ENCODE results near the gene VKORC1L1.

Gene VKORC1L1

DNA sequence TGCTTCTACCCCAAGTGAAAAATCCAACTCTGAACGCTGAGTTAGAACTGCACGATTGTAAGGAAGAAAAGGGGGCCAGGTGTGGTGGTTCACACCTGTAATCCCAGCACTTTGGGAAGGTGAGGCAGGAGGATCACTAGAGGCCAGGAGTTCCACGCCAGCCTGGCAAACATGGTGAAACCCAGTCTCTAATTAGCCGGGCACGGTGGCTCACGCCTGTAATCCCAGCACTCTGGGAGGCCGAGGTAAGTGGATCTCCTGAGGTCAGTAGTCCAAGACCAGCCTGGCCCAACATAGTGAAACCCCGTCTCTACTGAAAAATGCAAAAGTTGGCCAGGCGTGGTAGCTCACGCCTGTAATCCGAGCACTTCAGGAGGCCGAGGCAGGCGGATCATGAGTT lies 100.1 kb downstream of the VKORC1L1 start:
- DNase-seq (ENCODE audit: low read depth in 1 of 2, low spot score in 1 of 2), result no peak
- no peak overlapping the region for H3K27ac ChIP-seq (replicated peaks)
- no peaks in the 10 kb centered on the region for H3K27me3 ChIP-seq (ENCODE audit: insufficient read depth, poor library complexity, severe bottlenecking)
- no peak for TF ChIP-seq CTCF (IDR thresholded peaks at IDR 0.05; ENCODE audit: insufficient read depth, low read length)
- TF ChIP-seq POLR2AphosphoS5 (IDR thresholded peaks at IDR 0.05; ENCODE audit: low read depth), result no peak
- no peak for TF ChIP-seq GABPA (IDR thresholded peaks at IDR 0.05; ENCODE audit: low read depth)
- TF ChIP-seq SPI1 (IDR thresholded peaks at IDR 0.05; ENCODE audit: borderline replicate concordance, low read depth), result no peak
- TF ChIP-seq, protein P1, sequence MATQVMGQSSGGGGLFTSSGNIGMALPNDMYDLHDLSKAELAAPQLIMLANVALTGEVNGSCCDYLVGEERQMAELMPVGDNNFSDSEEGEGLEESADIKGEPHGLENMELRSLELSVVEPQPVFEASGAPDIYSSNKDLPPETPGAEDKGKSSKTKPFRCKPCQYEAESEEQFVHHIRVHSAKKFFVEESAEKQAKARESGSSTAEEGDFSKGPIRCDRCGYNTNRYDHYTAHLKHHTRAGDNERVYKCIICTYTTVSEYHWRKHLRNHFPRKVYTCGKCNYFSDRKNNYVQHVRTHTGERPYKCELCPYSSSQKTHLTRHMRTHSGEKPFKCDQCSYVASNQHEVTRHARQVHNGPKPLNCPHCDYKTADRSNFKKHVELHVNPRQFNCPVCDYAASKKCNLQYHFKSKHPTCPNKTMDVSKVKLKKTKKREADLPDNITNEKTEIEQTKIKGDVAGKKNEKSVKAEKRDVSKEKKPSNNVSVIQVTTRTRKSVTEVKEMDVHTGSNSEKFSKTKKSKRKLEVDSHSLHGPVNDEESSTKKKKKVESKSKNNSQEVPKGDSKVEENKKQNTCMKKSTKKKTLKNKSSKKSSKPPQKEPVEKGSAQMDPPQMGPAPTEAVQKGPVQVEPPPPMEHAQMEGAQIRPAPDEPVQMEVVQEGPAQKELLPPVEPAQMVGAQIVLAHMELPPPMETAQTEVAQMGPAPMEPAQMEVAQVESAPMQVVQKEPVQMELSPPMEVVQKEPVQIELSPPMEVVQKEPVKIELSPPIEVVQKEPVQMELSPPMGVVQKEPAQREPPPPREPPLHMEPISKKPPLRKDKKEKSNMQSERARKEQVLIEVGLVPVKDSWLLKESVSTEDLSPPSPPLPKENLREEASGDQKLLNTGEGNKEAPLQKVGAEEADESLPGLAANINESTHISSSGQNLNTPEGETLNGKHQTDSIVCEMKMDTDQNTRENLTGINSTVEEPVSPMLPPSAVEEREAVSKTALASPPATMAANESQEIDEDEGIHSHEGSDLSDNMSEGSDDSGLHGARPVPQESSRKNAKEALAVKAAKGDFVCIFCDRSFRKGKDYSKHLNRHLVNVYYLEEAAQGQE (IDR thresholded peaks at IDR 0.05; ENCODE audit: insufficient replicate concordance, low read depth), result no peak
- H3K4me3 ChIP-seq (replicated peaks; ENCODE audit: insufficient read depth, low read length), result no peak overlapping the region

DNA sequence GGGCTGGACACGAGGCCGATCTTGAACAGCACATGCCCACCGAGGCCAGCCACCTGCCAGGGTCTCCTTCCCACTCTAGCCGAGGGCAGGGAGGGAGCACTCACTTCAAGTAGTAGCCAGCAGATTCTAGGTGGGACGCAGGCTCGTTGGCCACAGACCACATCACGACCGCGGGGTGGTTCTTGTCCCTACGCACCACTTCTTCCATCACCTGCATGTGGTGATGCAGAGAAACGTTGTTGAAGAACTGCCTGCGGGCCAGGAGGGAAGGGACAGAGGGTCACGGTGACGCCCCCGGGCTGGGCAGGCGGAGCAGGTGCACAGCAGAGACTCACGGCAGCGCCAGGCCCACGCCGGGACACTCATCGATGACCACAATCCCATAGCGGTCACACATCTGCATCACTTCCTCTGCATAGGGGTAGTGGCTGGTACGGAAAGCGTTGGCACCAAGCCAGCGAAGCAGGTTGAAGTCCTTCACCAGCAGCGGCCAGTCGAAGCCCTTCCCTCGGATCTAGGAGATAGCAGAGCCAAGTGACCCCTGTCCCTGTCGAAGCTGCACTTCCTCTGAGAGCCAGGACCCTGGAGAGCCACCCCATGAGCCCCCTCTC lies 101.4 kb downstream of the VKORC1L1 start:
- H3K4me3 ChIP-seq (replicated peaks; ENCODE audit: insufficient read depth, low read length), result no peak overlapping the region
- TF ChIP-seq SPI1 (IDR thresholded peaks at IDR 0.05; ENCODE audit: borderline replicate concordance, low read depth), result no peak
- TF ChIP-seq, protein P1 (IDR thresholded peaks at IDR 0.05; ENCODE audit: insufficient replicate concordance, low read depth), result peak; percentile 44
- no peaks in the 10 kb centered on the region for H3K27me3 ChIP-seq (ENCODE audit: insufficient read depth, poor library complexity, severe bottlenecking)
- no peak overlapping the region for H3K27ac ChIP-seq (replicated peaks)
- DNase-seq (ENCODE audit: low read depth in 1 of 2, low spot score in 1 of 2), result no peak

DNA sequence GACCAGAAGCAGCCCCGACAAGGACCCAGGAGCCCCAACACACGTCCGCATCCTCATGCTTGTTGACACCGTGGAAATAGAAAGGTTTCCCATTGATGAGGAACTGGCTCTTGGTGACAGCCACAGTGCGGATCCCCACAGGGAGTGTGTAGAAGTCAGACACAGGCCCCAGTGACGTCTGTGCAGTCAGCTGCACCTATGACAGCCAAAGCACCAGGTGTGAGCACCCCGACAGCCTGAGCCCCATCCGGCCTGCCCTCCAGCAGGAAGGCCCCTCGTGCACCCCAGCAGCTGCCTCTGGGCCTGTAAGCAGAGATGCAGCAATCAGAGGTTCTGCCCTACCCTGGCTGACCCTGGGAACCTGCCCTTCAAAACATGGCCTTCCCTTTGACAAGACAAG lies 102.0 kb downstream of the VKORC1L1 start:
- H3K27ac ChIP-seq (replicated peaks), result no peak overlapping the region
- no peak for DNase-seq (ENCODE audit: low read depth in 1 of 2, low spot score in 1 of 2)
- H3K27me3 ChIP-seq (ENCODE audit: insufficient read depth, poor library complexity, severe bottlenecking), result no peaks in the 10 kb centered on the region
- TF ChIP-seq POLR2AphosphoS5 (IDR thresholded peaks at IDR 0.05; ENCODE audit: low read depth) (no peak), GABPA (IDR thresholded peaks at IDR 0.05; ENCODE audit: low read depth) (no peak), CTCF (IDR thresholded peaks at IDR 0.05; ENCODE audit: insufficient read depth, low read length) (no peak), SPI1 (IDR thresholded peaks at IDR 0.05; ENCODE audit: borderline replicate concordance, low read depth) (no peak)
- TF ChIP-seq, protein P1 (IDR thresholded peaks at IDR 0.05; ENCODE audit: insufficient replicate concordance, low read depth), result no peak
- no peak overlapping the region for H3K4me3 ChIP-seq (replicated peaks; ENCODE audit: insufficient read depth, low read length)
